ENCODE measurements around the gene GPATCH3.
A peak's percentile ranks its signal among the peaks of the same experiment; 100 is the strongest.
"Not testable (repeated sequence)": the region's sequence is repeated elsewhere in the genome, so short reads cannot be mapped to it uniquely, and the experiment has no call there.

The GPATCH3 gene

DNA sequence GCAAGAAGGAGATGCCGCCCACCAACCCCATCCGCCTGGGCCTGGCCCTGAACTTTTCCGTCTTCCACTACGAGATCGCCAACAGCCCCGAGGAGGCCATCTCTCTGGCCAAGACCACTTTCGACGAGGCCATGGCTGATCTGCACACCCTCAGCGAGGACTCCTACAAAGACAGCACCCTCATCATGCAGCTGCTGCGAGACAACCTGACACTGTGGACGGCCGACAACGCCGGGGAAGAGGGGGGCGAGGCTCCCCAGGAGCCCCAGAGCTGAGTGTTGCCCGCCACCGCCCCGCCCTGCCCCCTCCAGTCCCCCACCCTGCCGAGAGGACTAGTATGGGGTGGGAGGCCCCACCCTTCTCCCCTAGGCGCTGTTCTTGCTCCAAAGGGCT is 36.6 kb downstream of the GPATCH3 start:
- DNase-seq (ENCODE audit: low spot score): no peak

DNA sequence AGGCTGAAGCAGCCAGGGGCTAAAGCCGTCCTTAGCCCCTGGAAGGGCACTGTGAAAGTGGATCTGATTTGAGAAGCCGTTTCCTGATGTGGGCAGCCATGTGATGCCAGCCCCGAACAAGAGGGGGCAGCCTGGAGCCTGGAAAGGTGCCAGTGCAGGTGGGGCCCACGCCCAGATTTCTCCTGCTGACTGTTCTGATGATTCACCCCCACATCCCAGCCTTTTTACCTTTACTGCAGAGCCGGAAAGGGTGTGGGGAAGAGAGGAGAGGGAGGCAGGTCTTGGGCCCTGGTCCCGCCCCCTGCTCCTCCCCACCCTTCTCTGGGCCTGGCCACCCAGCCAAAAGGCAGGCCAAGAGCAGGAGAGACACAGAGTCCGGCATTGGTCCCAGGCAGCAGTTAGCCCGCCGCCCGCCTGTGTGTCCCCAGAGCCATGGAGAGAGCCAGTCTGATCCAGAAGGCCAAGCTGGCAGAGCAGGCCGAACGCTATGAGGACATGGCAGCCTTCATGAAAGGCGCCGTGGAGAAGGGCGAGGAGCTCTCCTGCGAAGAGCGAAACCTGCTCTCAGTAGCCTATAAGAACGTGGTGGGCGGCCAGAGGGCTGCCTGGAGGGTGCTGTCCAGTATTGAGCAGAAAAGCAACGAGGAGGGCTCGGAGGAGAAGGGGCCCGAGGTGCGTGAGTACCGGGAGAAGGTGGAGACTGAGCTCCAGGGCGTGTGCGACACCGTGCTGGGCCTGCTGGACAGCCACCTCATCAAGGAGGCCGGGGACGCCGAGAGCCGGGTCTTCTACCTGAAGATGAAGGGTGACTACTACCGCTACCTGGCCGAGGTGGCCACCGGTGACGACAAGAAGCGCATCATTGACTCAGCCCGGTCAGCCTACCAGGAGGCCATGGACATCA is 37.2 kb downstream of the GPATCH3 start, which contains the start of gene SFN:
Gene SFN, plus strand, starts transcription at position 369 of the 904 bp plus-strand sequence. Its CDS starts 64 bp downstream, at position 433.
- peak; percentile 96 for DNase-seq (ENCODE audit: low spot score)

- peak; percentile 80 for DNase-seq (ENCODE audit: low spot score)
These were observed 38.3 kb downstream of the GPATCH3 start for GRCh38 chr1:26861889-26862378.

DNA sequence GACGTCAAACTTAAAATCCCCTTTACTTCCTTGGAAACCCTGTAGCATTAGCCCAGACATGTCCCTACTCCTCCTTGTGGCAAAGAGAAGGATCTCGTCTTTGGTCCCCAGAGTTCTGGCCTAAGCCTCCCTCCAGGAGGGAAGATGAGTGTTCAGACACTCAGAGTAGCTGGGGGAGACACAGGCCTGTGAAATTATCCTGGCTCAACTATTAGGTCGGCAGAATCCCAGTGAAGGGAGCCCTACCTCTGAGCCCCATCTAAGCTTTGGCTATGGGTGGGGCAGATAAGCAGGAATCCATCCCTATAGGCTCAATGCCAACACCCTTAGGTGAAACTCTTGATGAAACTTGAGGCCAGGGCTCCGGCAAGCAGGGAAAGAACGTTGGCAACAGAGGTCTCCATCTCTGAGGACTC is 39.0 kb downstream of the GPATCH3 start:
- peak; percentile 63 for DNase-seq (ENCODE audit: low spot score)

DNA sequence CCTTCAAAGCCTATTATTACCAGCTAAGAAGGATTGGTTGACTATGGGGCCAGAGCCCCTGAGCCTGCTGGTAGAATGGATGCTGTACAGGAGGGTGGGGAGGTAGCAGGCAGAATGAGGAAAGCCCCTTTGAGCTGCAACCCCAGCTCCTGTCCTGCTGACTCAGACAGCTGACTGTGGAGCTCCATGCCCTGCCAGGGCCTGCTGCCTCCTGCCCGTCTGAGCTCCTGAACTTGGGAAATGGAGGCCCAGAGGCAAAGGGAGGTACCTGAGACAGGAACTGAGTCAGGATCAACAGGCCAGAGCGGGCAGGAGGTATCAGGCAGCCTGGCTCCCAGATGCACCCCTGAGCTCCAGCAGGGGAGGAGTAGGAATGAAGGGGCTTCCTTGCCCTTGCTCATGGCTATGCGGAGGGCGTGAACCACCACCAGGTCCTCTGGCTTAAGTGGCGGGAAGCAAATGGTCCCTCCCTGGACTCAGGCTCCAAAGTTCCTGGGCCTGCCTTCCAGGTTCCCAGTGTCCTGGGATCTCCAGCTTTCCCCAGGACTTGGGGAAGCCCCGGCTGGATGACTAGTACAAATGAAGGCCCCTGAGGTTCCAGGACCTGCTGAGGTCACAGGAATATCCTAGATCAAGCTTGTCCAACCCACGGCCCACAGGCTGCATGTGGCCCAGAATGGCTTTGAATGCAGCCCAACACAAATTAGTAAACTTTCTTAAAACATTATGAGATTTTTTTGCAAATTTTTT is 41.2 kb downstream of the GPATCH3 start:
- no peak for DNase-seq (ENCODE audit: low spot score)

DNA sequence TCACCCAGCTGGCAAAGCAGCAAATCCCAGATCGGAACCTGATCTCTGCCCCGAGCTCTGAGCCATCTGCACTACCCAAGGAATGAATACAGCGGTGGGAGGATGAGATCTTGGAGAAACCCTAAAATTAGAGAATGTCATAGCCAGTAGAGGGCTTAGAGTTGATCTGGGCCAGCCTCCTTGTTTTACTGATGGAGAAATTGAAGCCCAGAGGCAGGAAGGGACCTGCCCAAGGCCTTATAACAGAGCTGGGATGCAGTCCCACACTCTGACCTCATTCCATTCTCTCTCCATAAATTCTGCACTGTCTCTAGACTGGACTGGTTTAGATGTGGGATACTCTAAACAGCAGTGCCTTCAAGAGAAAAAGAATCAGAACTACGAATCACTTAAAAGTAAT is 42.1 kb downstream of the GPATCH3 start:
- DNase-seq (ENCODE audit: low spot score): no peak

DNA sequence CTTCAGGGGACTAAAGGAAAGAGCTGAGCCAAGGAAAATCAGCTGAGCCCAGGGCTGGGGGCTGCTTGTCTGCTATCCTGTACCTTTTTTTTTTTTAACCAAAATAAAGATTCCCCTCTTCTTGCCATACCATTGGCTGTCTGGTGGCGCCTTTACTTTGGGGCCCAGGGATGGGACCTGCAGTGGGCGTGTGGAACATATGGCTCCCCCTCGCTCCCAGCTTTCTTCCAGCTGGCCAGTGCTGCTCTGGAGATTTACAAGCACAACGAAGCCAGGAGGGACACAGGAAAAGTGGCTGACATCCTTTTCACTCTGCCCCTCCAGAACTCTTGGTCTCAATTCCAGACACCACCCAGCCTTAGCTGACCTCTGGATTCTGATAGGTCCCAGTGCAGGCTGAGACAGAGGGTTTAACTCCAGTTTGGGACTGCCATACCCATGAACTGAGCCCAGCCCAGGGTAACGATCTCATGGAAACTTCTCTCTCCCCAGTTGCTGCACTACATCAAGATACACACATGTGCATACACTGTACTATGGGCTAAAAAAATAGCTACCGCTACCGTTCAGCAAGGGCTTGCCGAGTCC is 42.7 kb downstream of the GPATCH3 start:
- no peak for DNase-seq (ENCODE audit: low spot score)

GRCh38 chr1:26856604-26857469 is 43.4 kb downstream of the GPATCH3 start:
- no peak for DNase-seq (ENCODE audit: low spot score)

DNA sequence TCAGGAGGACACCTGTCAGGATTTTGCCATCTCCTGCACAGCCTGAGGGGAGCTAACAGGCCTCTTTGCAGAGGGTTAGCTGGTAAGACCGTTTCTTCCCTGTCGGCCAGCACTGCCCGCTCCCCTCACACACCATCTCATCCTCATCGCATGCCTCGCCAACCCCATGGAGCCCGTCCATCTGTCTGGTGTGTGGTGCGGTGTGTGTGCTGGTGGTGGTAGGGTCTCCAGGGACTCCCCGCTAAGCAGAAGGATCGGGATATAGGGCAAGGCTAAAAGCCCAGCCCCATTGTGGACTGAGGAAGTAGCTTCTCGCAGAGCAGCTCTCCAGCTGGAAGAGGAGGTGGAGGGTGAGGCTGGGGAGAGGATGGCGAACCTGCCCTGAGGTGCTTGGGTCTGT is 44.1 kb downstream of the GPATCH3 start:
- DNase-seq (ENCODE audit: low spot score): no peak

- DNase-seq (ENCODE audit: low spot score): no peak
These were observed 44.6 kb downstream of the GPATCH3 start for GRCh38 chr1:26855636-26856035.

DNA sequence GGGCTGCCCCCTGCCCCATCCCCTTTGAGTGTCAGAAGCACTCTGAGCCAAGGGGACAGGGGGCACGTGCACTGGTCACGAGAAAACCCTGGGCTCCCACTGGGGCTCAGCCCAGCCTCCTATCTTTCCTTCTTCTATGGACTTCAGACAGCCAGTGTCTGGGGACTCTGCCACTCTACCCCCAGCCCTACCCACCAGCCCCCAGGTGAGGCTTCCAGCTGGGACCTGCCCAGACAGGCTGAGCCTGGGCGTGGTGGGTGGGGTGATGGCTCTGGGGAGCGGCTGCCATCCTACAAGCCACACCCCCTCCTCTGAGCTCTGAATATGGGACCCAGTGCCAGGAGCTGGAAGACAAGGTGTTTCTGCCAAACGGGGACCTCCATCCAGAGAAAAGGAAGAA is 45.4 kb downstream of the GPATCH3 start:
- DNase-seq (ENCODE audit: low spot score): peak; percentile 38

DNA sequence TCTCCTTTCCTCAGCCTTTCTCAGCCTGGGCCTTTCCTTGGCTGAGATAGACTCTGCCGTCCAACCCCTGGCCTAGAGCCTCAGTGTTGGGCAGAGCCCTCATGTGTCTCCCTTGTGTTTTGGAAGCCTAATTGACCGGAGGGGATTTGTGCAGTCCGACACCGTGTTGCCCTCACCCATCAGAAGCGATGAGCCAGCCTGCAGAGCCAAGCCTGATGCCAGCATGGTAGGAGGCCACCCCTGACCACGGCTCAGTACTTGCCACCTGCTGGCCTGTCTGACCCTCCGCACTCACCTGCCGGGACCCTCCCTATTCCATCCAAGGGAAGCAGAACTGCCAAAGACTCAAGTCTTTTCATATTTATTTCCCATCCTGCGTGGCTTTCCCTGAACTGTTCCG is 46.7 kb downstream of the GPATCH3 start:
- no peak for DNase-seq (ENCODE audit: low spot score)

DNA sequence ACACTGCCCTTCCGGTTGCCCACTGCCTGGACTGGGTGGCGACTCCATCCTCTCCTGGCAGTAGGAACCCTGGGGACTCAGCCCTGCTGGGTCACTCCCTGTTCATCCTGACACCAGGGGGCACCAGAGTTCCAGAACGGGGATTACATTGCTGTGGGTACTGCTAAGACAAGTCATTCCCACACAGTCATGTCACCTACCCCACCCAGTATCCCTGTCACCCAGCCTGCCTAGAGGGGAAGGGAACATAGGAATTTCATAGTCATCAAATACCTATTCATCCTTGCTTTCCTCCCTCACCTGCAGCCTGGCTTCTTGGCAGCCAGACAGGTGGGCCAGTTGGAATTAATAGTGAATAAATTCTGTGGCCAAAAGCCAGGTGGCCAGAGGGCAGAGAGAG is 47.1 kb downstream of the GPATCH3 start:
- DNase-seq (ENCODE audit: low spot score): peak; percentile 92

DNA sequence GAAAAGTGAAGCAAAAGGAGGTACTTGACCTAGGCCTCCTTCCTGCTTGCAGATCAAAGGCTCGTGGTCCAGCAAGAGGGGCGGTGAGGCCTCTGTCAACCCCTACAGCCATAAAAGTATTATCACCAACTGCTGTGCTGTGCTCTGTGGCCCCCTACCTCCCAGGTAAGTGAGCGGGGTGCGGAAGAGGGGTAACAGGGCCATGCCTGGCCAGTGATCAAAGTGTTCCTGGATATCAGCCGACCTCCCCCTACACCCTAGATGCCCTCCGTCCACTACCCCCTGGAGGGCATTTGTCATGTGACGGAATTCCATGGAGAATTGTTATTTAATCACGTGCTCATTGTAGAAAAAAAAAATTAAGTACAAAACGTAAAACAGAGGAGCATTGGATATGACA is 47.6 kb downstream of the GPATCH3 start:
- no peak for DNase-seq (ENCODE audit: low spot score)

DNA sequence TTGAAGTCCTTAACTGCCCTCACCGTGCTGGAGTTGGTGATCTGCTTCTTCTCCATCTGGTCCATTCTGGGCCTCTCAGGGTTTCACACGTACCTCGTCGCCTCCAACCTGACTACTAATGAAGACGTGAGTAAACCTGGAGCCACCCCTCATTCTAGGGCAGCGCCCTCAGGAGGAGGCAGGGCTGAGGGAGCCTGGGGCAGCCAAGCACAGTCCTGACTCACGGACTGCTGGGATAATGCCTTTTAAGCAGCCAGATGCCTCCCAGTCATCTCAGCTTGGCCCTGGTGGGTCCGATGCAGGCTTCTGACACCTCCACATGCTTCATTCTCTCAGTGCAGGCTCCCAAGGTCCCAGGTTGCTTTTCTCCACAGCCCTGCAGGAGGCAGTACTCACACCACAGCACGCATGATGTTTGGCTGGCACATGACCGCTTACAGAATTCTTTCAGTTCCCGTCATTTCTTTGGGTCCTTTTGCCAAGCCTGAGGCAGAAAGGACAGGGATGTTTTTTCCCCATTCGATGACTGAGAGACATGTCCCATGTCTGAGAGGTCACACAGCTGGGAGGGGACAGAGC is 49.1 kb downstream of the GPATCH3 start:
- no peak for DNase-seq (ENCODE audit: low spot score)

DNA sequence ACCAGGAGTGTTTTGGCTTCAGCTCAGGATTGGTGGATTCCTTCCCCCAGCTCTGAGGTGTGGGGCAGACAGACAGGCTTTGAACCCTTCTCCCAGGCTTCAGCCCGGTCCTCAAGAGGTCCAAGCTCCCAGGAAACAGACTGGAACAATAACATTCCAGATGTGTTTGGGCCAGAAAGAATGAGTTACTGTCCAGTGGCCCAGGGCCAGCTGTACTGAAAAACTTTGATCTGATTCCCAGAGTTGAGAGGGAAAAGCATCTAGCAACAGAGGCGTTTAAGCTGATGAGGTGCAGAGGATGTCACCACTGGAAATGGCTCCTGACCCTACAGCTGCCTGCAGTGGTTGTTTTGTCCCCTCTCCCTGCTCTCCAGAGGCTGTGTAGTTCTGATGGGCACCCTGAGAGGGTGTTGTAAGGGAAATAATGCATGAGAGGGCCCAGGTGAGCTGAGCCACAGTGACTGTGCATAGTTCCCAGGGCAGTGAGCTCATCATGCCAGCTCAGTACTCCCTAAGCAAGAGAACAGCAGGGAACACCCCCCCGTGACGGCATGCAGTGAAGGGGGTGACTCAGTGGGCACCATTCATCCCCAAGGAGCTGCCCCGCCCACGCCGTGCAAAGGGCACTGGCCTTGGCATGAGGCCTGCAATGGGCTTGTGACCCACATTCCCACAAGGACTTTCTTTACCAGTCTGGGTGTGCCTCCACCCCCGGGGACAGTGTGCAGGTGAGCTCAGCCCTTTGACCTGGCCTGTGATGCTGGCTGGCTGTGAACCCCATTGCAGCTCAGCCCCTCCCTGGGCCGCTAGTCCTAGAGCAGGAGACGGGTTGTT is 51.1 kb downstream of the GPATCH3 start:
- DNase-seq (ENCODE audit: low spot score): peak; percentile 94

- DNase-seq (ENCODE audit: low spot score): no peak
These were observed 51.8 kb downstream of the GPATCH3 start for GRCh38 chr1:26848499-26848898.

- DNase-seq (ENCODE audit: low spot score): not testable (repeated sequence)
These were observed 52.4 kb downstream of the GPATCH3 start for GRCh38 chr1:26847826-26848225.

- DNase-seq (ENCODE audit: low spot score): no peak
These were observed 55.7 kb downstream of the GPATCH3 start for GRCh38 chr1:26844424-26845196.

Measured in LoVo (cell line).